SH-SY5Y (cell line): ENCODE measurements around the gene AZU1.

ENCODE experiments used
- GATA2 ChIP-seq: IDR thresholded peaks from 2 replicates; pipeline ENCODE4 v1.6.1; 2011; ENCODE audit warnings: mild to moderate bottlenecking, low read depth, low read length
- GATA3 ChIP-seq: IDR thresholded peaks from 2 replicates; pipeline ENCODE4 v1.6.1; 2011; ENCODE audit warnings: low read depth, mild to moderate bottlenecking, low read length, moderate library complexity

DNA sequence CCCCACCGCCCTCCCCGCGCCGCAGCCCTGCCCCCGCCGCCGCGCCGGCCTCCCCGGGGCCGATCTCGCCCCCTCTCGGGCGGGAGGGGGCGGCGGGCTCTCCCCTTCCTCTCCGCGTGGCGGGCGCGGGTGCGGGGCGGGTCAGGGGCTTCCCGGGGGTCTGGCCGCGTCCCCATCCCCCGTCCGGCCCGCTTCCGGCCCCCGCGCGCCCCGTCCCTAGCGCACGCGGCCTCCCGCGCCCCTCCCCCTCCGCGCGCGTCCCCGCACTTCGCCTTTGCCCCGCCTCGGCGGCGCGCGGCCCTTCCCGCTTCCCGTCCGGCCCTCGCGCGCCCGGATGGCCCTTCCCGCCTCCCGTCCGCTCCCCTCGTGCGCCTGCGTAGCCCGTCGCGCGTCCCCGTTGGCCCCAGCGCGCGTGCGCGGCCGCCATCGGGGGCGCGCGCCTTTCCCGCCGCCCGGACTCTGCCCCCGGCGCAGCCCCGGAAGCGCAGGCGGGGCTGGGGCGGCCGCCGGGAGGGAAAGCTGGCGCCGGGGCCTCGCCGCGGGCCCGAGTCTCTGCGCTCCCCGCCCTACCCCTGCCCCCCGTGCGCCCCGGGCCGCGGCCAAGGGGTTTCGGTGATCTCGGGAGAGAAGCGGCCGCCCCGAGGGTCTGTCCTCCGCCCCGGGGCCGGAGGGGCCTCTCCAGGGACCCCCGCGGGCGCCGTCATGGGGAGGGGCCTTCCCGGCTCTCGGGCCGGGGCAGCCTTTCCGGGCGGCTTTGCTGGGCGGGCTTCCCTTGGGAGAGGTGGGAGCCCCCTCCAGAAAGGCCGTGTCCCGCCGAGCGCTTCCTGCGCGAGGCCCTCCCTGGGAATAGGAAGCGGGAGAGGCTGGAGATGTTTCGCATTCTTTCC is 29.9 kb upstream of the AZU1 start:
- TF ChIP-seq GATA2 (no peak), GATA3 (no peak)
